Calu3 (cell line): Measurements from ENCODE around the gene PDE3B. TPM values are rescaled to one million over a fixed set of nuclear protein-coding genes. Genes with fewer than 3 reads are reported as not detected.

ENCODE experiments used
- BruUV-seq: library from RNA; stranded (reverse); fragments of 400-500 nt; replicated peaks from 2 replicates; lab custom pipeline; 2021; lab: Mats Ljungman, UMichigan
- CTCF ChIA-PET: fragments of 300-600 bp; sonication (Branson Sonifier 250); formaldehyde crosslinking; loops from one replicate; lab custom pipeline; 2022; ENCODE audit warnings: antibody characterized with exemption; lab: Charles Lee
- DNase-seq: peaks from one replicate; pipeline ENCODE4 v3.0.0; 2022
- H3K27ac Mint-ChIP-seq: one replicate; pipeline ENCODE4 v1.8.0; 2022; ENCODE audit warnings: mixed read lengths; ENCODE audit not compliant: unreplicated experiment
- H3K27me3 Mint-ChIP-seq: one replicate; pipeline ENCODE4 v1.8.0; 2022; ENCODE audit warnings: mixed read lengths; ENCODE audit not compliant: unreplicated experiment
- H3K36me3 Mint-ChIP-seq: one replicate; pipeline ENCODE4 v1.8.0; 2022; ENCODE audit warnings: mild to moderate bottlenecking, moderate library complexity, mixed read lengths; ENCODE audit not compliant: insufficient read depth, unreplicated experiment
- H3K4me1 Mint-ChIP-seq: one replicate; pipeline ENCODE4 v1.8.0; 2022; ENCODE audit warnings: mild to moderate bottlenecking, low read depth, mixed read lengths; ENCODE audit not compliant: unreplicated experiment
- H3K4me3 Mint-ChIP-seq: one replicate; pipeline ENCODE4 v1.8.0; 2022; ENCODE audit warnings: mild to moderate bottlenecking, low read depth, moderate library complexity, mixed read lengths; ENCODE audit not compliant: unreplicated experiment
- H3K9me3 Mint-ChIP-seq: one replicate; pipeline ENCODE4 v1.8.0; 2022; ENCODE audit warnings: low read depth, mixed read lengths; ENCODE audit not compliant: unreplicated experiment
- CTCF ChIP-seq: fragments of 200-600 bp; IDR thresholded peaks from one replicate; pipeline ENCODE4 v1.8.0; 2022; ENCODE audit warnings: antibody characterized with exemption; ENCODE audit not compliant: unreplicated experiment
- intact Hi-C: fragments of 100-400 bp; cut with micrococcal nuclease; formaldehyde crosslinking; loops from one replicate; pipeline ENCODE4 v1.10.0; 2022; ENCODE audit not compliant: unreplicated experiment
- total RNA-seq: library from RNA; stranded (reverse); gene quantifications from 2 replicates; pipeline ENCODE4 v1.2.3, GENCODE V29; 2022

Gene PDE3B
- total RNA-seq, 1 experiment from 2014 or later = 4.5 TPM

GRCh38 chr11:14902650-14903350, 259.2 kb downstream of the PDE3B start:
- no TSS peak for BruUV-seq
- intact Hi-C loops = loop anchor here (10.0 kb wide), 1 partner anchor 258 kb away; the partner anchor contains the start of gene PDE3B
- DNase-seq = no peak

GRCh38 chr11:14904745-14905103, 261.1 kb downstream of the PDE3B start:
- DNase-seq = peak; percentile 62
- Mint-ChIP-seq H3K27ac (no peak overlapping the region), H3K4me3 (peak overlapping the region; percentile 37), H3K9me3 (no peaks in the 10 kb centered on the region), H3K4me1 (peaks cover 11% of the 10 kb centered on the region), H3K27me3 (no peaks in the 10 kb centered on the region), H3K36me3 (no peaks in the 10 kb centered on the region)
- intact Hi-C loops = loop anchor here (5.0 to 10.0 kb wide), 2 partner anchors 260 to 367 kb away; partner anchors contain the start of gene PDE3B
- BruUV-seq = no TSS peak
- TF ChIP-seq CTCF = peak; percentile 80
- CTCF ChIA-PET = no interaction called here

More at GRCh38 chr11:14902650-14903350, 259.2 kb downstream of the PDE3B start:
- TF ChIP-seq CTCF = no peak
- no peak overlapping the region for H3K27ac Mint-ChIP-seq
- peaks cover 3% of the 10 kb centered on the region for H3K4me1 Mint-ChIP-seq
- CTCF ChIA-PET = interaction anchor here (0.9 kb wide), 1 partner anchor 11 kb away, joined by 3 read pairs; the partner anchor contains the start of gene CYP2R1
- H3K9me3 Mint-ChIP-seq = no peaks in the 10 kb centered on the region
- H3K36me3 Mint-ChIP-seq = no peaks in the 10 kb centered on the region
- no peaks in the 10 kb centered on the region for H3K27me3 Mint-ChIP-seq
- H3K4me3 Mint-ChIP-seq = no peak overlapping the region

- no TSS peak for BruUV-seq
- intact Hi-C loops = loop anchor here (5.0 to 10.0 kb wide), 2 partner anchors 261 to 368 kb away; partner anchors contain the start of gene PDE3B
- Mint-ChIP-seq H3K36me3 (no peaks in the 10 kb centered on the region), H3K4me3 (peak overlapping the region; percentile 37), H3K27ac (no peak overlapping the region), H3K4me1 (peaks cover 11% of the 10 kb centered on the region), H3K27me3 (no peaks in the 10 kb centered on the region), H3K9me3 (no peaks in the 10 kb centered on the region)
- no peak for DNase-seq
- CTCF ChIA-PET = interaction anchor here (3.4 to 4.5 kb wide), 2 partner anchors 116 to 170 kb away, joined by 84 to 124 read pairs; partner anchors contain the start of gene CALCB
- no peak for TF ChIP-seq CTCF
Measured at GRCh38 chr11:14905104-14906033, 261.8 kb downstream of the PDE3B start.

GRCh38 chr11:14906578-14906977, 263.0 kb downstream of the PDE3B start:
- H3K27ac Mint-ChIP-seq = no peak overlapping the region
- intact Hi-C loops = loop anchor here (5.0 to 10.0 kb wide), 2 partner anchors 262 to 369 kb away; partner anchors contain the start of gene PDE3B
- CTCF ChIA-PET = interaction anchor here (1.8 to 4.5 kb wide), 6 partner anchors 8 to 169 kb away, joined by 8 to 124 read pairs (median 23); partner anchors contain the start of genes CALCB and CYP2R1
- no peaks in the 10 kb centered on the region for H3K9me3 Mint-ChIP-seq
- no peak for TF ChIP-seq CTCF
- H3K4me3 Mint-ChIP-seq = no peak overlapping the region
- no TSS peak for BruUV-seq
- no peaks in the 10 kb centered on the region for H3K27me3 Mint-ChIP-seq
- no peaks in the 10 kb centered on the region for H3K36me3 Mint-ChIP-seq
- DNase-seq = no peak
- peaks cover 11% of the 10 kb centered on the region for H3K4me1 Mint-ChIP-seq
